SK-MEL-5 (cell line): Measurements from ENCODE around the gene KCNAB1. TPM values are rescaled to one million over a fixed set of nuclear protein-coding genes. Genes with fewer than 3 reads are reported as not detected.
"Not testable (repeated sequence)": the region's sequence is repeated elsewhere in the genome, so short reads cannot be mapped to it uniquely, and the experiment has no call there.

Experiments
- DNase-seq: peaks from one replicate; pipeline ENCODE4 v3.0.0-alpha.2; 2016; ENCODE audit warnings: low read depth, low spot score
- in situ Hi-C: cut with HindIII; loops from 2 replicates; pipeline ENCODE4 v1.10.0; 2016; ENCODE audit warnings: low sequenced_read_pairs, high pct_unique_total_duplicates, low pct_unique_long_range_greater_than_20kb
- total RNA-seq: library from RNA; depleted of rRNA; stranded (reverse); fragments of >200 nt; shearing (Covaris generic); gene quantifications from 2 replicates; pipeline ENCODE4 v1.2.3, GENCODE V29; 2014

KCNAB1 gene
- total RNA-seq, 1 experiment from 2014 or later = 0.66 TPM

DNA sequence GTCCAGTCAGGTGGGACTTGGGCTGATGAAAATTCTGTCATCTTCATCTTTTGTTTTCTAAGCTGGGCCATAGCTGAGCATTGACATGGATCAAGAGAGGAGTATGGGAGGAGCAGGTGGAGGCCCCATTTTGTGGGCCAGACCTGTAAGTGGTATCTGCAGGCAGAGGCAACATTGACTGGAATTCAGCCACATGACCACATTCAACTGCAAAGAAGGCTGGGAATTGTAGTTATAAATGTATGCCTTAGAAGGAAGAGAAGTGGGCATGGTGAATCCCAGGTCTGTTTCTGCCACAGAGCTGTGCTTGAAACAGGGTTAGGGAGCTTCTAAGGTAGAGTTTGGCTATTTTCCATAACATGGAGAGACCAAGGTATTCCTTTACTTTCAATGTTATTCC, 11.4 kb downstream of the KCNAB1 start:
- DNase-seq = no peak
- in situ Hi-C loops = no loop called here

DNA sequence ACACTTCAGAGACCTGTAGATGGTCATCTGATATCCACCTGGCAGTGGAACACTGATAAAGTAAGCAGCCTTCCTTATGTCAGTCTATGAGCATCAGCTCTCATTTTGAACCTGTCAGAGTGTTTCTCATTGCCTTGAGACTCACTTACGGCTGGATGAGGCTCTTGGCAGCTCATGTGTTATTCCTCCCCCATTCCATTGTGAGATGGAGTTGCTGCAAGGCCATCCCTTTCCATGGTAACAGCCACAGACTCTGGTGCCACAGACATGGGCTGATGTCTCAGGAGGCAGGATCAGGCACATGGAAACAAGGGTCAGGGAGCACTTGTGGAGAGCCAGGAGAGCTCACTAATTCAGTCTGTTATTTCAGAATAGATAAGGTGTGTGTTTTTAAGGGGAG, 11.9 kb downstream of the KCNAB1 start:
- in situ Hi-C loops = no loop called here
- DNase-seq = no peak

DNA sequence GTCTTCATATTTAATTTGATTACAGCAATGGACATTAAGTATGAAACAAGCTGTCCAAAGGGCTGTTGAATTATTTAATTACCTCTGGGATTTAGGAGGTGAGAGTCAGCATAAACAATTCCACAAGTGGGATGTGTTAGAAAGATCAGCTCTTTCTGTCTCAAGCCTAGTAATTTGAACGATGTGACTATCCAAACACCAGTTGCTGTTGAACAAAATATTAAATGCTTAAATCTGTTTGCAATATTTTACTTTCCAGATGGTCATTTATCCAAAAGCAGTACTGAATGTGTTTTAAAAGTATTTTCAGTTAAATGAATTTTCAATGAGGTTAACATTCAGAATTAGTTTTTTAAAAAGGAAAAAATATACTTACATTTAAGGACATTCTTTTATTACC, 12.7 kb downstream of the KCNAB1 start:
- in situ Hi-C loops = no loop called here

DNA sequence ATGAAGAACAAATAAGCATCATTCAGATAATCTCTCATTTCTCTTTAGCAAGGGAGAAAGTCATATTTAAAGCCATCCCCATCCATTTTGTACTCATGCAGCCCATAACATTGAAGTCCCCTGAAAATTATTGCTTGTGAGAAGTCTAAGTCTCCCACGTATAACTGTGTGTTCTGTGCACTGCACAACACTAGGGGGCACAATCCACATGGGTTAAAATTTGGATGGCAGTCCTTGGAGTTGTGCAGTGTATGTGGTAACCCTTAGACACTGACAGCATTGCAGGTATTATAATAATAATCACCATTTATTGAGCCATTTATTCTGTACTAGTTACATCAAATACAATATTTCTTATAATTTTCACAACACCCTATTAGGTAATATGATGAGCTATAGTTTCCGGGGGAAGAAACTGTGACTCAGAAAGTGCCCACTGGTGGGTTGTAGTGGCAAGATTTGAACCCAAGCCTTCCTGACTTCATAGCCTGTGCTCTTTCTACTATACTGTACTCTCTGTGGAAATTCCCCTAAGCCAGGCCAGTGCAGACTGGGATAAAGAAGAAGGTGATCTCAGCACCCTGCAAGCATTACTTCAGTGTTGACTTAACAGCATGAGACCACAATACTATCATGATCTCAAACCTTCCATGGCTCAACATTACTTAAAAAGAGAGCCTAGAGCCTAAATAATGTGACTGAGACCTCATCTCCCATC, 15.7 kb downstream of the KCNAB1 start:
- in situ Hi-C loops = no loop called here
- peak; percentile 40 for DNase-seq

More for the DNA sequence above, 12.7 kb downstream of the KCNAB1 start:
- no peak for DNase-seq

DNA sequence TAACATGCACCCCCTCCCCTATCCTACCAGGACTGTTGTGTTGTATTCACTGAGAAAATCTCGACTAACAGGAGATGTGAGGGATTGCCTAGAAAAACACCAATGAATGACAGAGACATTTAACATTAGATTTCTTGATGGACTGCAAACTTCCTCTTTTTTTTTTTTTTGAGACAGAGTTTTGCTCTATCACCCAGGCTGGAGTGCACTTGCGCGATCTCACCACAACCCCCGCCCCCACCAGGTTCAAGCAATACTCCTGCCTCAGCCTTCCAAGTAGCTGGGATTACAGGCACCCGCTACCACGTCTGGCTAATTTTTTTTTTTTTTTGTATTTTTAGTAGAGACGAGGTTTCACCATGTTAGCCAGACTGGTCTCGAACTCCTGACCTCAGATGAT, 17.0 kb downstream of the KCNAB1 start:
- in situ Hi-C loops = not testable (repeated sequence)

DNA sequence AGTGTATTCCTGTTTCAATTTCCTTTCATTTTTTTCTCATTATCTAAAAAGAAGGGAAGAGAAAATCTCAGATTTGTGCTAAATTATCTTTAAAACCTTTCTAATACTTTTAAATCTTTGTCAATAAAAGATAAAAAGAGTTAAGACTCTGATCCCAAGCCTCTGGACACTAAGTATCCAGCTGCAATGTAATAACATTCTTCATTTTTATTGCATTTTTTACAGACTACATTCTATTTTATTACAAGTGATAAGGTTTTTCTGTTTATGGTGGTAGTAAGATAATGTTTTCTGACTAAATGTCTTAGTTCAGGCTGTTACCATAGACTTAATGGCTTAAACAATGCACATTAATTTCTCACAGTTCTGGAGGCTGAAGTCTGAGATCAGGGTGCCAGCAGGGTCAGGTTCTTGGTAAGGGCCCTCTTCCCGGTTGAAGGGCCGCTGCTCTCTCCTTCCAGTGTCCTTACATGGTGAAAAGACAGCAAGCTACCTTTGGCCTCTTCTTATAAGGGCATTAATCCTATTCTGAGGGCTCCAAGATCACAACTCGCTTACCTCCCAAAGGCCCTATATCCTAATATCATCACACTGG, 19.7 kb downstream of the KCNAB1 start:
- in situ Hi-C loops = no loop called here
- DNase-seq = no peak

More for the DNA sequence above, 17.0 kb downstream of the KCNAB1 start:
- DNase-seq = not testable (repeated sequence)

DNA sequence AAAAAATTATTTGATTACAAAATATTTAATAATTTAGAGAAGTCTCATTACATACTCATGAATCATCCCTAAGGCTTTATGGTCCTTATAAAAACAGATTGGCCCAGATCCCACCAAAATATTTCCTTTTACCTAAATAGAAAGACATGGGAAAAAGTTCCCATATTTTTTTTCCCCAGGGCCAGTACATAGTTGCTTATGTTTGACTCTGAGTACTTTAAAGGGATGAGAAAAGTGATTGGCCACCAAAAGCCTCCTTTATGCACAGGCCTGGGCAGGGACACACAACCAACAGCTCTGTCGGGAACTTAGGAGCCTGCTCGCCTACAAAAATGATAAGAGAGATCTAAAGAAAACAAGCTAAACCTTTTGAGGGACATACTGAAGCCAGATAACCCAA, 22.3 kb downstream of the KCNAB1 start:
- in situ Hi-C loops = no loop called here

DNA sequence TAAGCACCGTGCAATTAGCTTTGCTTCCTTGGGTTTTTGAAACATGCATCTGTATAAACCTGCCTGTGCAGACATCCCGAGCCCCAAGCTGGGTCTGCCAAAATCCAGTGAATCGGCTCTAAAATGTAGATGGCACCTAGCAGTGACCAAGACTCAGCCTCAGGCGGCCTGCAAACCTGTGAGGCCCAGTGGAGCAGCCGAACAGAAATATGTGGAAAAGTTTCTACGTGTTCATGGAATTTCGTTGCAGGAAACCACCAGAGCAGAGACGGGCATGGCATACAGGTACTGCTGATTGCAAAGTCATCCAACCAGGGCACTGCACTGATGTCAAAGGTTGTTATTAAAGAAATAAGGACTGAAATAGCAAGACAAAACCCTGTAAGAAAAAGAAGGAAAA, 22.8 kb downstream of the KCNAB1 start:
- in situ Hi-C loops = no loop called here

More for the DNA sequence above, 22.3 kb downstream of the KCNAB1 start:
- no peak for DNase-seq

DNA sequence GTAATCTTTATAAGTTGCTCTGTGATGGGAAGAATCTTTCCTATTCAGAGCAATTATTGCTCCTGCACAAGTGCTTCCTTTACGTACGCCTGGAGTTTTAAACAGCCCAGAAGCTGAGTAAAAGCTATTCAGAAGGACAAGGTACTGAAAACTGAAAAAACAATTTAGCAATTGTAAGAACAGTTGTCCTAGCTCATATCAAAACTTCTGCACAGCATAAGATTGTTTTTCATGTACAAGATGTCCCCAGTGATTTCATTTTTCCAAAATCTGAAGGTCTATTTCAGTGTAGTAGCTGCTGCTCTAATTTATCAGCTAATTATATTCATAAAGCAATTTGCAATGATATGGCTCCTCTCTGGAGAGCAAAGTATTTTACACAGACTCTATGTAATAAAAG, 23.7 kb downstream of the KCNAB1 start:
- DNase-seq = no peak
- in situ Hi-C loops = no loop called here

More for the DNA sequence above, 22.8 kb downstream of the KCNAB1 start:
- no peak for DNase-seq

DNA sequence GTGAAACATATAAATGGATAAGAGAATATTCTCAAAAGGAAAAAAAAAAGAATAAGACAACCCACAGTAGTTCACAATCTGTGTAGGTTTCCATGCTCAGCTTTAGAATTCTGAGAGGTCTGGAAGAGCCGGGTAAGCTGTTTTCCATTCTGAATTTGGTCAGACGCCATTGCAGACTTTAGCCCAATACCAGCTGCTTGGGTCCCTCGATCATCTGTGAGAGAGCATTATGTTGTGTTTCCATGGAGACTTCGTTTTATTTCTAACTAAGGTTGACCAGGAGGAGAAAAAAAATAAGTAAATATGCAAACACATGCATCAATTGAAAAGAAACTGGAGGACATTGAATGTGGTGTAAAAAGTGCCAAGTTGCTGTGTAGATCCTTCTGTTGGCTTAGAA, 25.5 kb downstream of the KCNAB1 start:
- in situ Hi-C loops = no loop called here
- DNase-seq = no peak

DNA sequence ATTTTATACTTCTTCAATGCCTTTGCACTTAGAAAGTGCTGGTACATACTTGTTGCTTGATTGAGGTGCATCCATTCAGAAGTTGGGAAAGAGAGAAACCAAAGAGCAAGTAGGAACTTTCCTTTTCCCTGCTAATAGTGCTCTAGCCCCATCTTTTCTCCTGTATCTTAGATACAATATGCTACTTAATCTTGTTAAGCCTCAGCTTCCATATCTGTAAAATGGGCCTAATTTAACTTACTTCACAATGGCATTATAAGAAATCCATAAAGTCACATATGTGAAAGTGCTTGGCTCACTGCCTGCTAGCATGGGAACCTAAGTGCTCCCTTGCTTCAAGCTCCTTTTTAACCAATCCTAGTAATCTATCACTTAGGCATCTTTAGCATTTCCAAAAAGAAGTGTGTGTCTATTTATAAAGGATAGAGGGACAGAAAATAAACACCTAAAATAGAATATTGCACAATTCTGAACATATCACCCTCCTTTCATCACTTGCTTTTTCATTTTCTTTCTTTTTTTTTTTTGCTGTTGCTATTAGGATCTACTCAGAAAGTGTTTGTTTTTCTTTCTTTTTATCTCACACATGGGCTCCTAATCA, 28.1 kb downstream of the KCNAB1 start:
- in situ Hi-C loops = no loop called here
- DNase-seq = no peak

DNA sequence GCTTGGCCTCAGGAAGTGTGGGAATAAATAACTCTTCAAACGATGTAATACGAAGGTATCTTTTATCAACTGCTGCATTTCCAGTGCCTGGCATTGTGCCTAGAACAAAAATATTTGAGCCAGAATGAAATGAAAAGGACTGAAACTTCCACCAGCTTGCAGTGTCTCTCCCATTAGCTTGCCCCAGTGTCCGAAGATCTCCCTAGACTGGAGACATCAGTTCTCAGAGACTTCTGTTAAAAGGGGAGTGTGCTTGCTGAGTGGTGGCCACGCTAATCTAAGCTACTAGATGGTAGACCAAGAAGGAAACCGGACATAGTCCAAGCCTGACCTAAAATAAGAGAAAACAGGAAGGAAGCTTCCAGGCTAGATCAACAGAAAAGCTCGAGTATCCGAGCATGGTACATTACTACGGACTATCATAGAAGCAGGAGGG, 28.6 kb downstream of the KCNAB1 start:
- in situ Hi-C loops = no loop called here
- DNase-seq = no peak

DNA sequence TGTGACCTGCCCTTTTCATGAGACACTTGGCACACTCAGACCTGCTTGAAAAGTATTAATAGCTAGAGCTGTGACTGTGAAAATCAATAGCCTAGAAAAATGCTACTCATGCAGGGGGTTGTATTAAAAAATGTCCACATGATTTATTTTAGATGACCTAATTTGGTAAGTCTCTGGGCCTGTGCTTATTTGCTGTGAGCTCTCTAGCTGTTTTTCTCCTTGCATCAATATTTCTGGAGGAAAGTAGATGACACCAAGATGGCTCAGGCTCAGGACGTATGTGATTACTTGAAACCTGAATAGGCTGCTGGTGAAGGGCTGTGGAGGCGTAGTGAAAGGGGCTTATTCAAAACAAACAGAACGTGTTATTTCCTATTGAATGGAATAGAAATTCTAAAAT, 29.5 kb downstream of the KCNAB1 start:
- no peak for DNase-seq
- in situ Hi-C loops = no loop called here

DNA sequence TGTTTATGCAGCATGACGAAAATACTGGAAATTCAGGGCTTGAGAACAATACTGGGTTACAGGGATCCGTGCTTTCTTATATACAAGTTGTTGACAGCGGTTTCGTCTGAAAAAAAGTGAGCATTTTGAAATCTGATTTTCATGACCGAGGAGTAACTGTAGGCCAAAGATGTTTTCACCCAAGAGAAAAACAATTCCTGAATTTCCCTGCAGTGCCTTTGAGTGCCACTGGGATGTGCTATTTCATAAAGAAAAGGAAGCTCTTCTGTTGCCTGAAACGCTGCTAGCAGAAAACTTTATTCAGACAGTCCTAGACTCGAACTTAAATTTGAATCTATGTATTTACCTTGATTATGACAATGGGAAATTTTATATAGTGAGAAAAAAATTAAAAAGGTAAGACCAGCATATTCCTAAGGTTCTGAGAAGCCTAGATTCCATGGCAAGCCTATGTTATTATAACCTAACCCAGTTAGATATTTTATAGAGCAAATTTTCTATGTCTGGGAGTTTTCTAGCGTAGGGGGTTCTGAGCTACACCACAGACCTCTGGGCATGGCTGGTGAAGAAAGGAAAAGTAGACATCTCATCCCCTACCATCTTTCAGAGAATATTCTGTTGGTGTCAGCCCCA, 30.2 kb downstream of the KCNAB1 start:
- peak; percentile 74 for DNase-seq
- in situ Hi-C loops = no loop called here

DNA sequence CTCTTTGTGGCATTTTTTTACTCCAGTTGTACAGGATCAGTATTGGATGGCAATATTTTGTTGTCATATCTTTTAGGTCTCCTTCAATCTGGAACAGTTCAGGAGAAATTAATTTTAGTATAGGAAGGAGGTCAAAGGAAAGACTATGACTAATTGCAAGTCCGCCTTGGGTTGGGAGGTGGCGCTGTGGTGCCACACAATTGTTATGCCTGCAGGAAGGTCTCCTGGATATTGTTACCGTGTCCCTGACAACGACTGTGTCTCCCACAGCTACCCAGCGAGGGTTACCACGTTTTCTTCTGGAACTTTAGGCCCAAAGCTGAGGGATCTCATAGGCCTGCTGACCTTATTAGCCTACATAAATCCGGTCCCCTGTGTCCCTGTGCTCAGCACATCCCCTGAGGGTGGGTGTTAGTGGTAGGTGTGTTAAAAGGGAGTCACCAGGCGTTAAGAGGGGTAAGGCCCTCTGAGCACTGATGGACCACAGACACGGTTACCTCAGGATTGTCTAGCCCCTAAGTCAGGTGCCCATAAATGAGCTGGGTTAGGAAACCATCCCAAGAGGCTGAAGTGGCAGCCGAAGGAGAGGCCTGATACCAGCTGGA, 31.5 kb downstream of the KCNAB1 start:
- in situ Hi-C loops = no loop called here
- peak; percentile 65 for DNase-seq

DNA sequence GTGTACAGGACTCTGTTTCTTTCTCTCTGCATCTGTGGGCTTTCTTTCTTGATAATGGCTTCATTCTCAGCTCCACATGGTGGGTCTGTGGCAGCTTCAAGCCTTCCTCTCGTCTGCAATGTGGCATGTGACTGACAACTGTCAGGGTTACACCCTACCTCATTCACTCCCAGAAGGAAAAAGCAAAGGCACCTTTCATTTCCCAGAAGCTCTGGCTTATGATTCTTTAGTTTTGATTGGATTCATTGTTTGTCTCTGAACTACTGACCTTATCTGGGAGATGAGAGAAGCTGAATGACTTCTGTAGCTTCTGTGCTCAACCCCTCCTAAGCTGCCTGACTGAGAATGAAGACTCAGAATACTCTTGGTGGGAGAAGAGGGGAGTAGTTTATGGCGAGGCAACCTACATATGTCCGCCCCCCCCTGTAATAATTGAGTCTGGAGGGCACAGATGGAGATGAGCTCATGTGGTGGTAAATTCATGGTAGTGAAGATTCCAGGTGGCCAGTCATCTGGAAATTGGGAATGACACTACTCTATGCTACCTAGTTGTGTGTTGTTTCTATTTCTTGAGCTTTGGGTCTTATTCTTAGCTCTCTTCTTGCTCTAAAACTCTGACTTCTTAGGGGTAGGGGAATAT, 38.4 kb downstream of the KCNAB1 start:
- in situ Hi-C loops = no loop called here
- peak; percentile 70 for DNase-seq

DNA sequence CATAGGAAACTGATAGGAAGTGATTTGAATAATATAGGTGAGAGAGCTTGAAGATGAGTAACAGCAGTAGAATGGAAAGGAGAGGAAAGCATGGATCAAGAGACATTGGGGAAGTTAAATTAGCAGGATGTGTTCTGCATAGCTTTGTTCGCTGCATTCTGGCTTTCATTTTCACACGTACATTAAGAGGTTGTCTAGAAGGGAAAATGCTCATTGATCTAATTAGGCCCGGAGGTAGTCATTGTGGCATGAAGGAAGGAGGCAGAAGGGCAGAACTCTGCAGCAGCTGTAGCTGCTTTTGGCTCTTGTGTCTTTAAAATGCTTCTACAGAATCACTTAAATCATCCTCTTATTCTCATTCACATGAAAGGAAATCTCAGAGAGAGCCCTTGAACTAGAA, 40.3 kb downstream of the KCNAB1 start:
- no peak for DNase-seq
- in situ Hi-C loops = no loop called here

DNA sequence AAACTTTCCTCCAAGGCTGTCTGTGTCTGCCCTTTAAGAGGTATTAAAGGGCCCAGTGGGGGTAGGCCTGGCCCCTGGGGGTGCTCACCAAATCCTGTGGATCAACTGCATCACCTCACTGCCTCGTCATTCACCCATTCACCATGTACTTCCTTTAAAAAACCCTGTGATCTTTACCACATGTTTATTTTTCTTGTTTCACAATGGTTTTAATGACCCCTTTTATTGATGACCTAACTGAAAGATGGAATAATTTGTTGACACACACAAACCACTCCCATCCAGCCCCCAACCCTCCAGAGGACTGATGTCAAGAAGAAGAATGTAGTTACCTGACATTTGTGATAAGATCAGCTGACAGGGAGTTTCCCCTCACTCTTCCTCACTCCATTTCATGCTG, 40.8 kb downstream of the KCNAB1 start:
- DNase-seq = no peak
- in situ Hi-C loops = no loop called here
